Epithelial cell of alveolus of lung (primary cell): ENCODE results near the gene ZMYND15. TPM values are rescaled to one million over a fixed set of nuclear protein-coding genes. Genes with fewer than 3 reads are reported as not detected.

Source experiments
- total RNA-seq: library from RNA; depleted of rRNA; stranded (reverse); fragments of >200 nt; gene quantifications from 2 replicates; pipeline ENCODE4 v1.2.1, GENCODE V29; 2015

The ZMYND15 gene, protein sequence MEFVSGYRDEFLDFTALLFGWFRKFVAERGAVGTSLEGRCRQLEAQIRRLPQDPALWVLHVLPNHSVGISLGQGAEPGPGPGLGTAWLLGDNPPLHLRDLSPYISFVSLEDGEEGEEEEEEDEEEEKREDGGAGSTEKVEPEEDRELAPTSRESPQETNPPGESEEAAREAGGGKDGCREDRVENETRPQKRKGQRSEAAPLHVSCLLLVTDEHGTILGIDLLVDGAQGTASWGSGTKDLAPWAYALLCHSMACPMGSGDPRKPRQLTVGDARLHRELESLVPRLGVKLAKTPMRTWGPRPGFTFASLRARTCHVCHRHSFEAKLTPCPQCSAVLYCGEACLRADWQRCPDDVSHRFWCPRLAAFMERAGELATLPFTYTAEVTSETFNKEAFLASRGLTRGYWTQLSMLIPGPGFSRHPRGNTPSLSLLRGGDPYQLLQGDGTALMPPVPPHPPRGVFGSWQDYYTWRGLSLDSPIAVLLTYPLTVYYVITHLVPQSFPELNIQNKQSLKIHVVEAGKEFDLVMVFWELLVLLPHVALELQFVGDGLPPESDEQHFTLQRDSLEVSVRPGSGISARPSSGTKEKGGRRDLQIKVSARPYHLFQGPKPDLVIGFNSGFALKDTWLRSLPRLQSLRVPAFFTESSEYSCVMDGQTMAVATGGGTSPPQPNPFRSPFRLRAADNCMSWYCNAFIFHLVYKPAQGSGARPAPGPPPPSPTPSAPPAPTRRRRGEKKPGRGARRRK
- 0.72 TPM in 1 of 2 replicates, not detected in the other for total RNA-seq

DNA sequence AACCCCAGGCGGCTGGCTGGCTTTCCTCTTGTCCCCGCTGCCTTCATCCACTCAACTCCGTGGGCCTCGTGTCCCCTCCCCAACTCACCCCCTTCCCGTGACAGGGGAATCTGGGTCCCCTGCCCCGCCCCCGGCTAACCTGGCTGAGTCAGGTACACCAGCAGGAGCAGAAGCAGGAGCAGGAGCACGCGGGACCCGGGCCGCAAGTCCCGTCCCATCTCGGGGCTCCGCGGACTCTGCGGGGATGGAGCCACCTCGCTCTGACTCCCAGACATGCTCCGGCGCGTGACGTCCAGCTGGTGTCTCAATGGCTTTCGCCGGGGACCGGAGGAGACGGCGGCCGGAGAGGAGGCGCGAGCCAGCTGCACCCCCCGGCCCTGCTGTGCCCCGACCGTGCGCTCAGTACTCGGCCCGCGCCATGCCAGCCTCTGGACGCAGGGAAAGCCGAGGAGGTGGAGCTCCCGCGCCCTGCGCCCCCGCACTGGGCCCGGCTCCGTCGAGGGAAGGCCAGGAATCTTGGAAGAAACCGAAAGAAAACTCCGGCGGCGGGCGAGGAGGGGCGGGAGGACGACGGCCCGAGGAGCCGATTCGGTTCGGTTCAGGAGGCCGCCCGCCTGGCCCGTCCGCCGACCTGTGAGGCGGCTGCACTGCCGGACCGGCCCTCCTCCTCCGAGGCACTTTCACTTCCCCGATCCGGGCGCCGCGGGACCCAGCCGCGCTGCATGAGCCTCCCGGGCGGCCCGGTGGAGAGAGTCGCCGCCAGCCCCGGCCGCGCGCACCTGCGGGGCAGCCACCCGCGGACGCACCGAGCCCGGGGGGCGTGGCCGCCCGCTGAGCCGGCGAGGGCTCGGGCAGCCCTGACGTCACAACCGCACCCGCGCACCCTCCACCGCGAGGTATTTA is at the start of gene ZMYND15, which contains the start of gene CXCL16:
Gene ZMYND15, plus strand, starts transcription at position 712 of the 903 bp plus-strand sequence. CDS start 716 bp downstream, outside the sequence.
Gene CXCL16, minus strand, starts transcription at position 807 of the 903 bp plus-strand sequence. Its CDS starts 589 bp downstream, at position 218.

DNA sequence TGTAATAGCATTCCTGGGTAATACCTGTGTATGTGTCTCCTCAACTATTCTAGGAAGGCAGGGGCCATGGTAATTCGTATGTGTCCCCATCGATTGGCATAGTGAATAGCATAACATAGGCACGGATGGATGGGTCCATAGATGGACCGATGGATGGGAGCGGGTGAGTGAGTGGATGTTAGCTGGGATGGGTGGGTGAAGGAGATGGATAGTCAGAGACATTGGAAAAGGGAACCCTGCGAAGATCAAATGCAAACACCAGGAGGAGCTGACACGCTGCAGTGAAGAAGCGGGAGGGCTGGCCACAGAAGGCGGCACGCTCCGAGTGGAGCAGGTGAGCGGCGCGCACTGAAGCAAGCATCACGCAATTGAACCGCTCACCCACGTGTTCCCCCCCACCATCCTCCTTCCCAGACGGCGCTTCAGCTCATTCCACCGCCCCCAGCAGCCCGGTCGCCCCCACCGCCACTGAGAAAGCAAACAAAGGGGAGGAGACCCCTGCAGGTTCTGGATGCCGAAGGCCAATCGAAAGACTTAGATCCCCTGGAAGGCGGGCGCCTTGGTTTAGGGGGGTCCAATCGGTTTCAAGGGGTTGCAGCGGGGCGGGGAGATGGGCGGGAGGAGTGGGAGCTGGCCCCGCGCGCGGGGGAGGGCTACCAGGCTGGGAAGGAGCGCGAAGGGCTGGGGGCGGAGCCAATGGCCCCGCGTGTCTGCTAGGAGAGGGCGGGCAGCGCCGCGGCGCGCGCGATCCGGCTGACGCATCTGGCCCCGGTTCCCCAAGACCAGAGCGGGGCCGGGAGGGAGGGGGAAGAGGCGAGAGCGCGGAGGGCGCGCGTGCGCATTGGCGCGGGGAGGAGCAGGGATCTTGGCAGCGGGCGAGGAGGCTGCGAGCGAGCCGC is 29.6 kb upstream of the ZMYND15 start, which contains the start of gene ARRB2:
Gene ARRB2, plus strand, starts transcription at position 839 of the 899 bp plus-strand sequence. CDS start 90 bp downstream, outside the sequence.

DNA sequence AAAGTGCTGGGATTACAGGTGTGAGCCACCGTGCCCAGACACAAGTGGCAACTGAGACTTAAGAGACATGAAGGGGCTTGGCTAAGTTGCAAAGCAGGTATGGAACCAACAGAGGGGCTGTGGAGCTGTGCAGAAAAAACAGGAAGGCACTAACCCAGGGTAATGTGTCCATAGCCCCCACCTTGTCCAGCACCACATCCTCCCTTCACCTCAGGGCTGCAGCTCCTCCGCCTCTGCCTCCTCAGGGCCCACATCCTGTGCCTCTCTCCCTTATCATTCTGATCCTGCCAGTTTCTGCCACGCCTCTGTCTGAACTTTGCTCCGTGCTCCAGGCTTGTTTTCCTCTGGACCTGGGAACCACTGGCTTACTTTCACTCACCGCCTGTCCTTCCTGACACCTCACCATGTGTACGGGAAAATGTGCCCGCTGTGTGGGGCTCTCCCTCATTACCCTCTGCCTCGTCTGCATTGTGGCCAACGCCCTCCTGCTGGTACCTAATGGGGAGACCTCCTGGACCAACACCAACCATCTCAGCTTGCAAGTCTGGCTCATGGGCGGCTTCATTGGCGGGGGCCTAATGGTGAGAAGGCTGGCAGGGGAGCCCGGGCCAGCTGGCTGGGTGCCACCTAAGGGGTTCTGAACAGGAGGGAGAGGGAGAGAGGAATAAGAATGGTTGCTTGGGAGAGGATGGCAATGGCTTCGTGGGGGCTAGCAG is 32.0 kb downstream of the ZMYND15 start, which contains the start of gene TM4SF5:
Gene TM4SF5, plus strand, starts transcription at position 368 of the 716 bp plus-strand sequence. Its CDS starts 37 bp downstream, at position 405.

DNA sequence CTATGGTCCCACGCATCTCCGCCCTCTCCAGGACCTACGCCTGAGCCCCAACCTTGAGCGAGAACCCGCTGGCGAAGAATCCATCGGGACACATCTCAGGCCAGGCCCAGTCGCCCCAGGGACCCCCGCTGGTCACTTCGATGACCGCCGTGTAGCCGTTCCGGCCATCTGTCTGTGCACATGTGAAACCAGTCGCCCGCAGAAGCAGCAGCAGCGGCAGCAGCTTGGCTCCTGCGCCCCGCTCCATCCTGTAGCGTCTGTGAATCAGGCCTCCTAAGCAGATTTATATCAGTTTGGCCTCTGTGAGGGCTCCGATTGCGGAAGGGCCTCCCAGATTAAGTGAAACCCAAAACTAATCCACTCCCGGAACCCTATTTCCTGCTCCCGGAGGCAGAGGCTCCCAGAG is 46.5 kb downstream of the ZMYND15 start, which contains the start of gene VMO1:
Gene VMO1, minus strand, starts transcription at position 259 of the 406 bp plus-strand sequence. Its CDS starts 12 bp downstream, at position 247.

DNA sequence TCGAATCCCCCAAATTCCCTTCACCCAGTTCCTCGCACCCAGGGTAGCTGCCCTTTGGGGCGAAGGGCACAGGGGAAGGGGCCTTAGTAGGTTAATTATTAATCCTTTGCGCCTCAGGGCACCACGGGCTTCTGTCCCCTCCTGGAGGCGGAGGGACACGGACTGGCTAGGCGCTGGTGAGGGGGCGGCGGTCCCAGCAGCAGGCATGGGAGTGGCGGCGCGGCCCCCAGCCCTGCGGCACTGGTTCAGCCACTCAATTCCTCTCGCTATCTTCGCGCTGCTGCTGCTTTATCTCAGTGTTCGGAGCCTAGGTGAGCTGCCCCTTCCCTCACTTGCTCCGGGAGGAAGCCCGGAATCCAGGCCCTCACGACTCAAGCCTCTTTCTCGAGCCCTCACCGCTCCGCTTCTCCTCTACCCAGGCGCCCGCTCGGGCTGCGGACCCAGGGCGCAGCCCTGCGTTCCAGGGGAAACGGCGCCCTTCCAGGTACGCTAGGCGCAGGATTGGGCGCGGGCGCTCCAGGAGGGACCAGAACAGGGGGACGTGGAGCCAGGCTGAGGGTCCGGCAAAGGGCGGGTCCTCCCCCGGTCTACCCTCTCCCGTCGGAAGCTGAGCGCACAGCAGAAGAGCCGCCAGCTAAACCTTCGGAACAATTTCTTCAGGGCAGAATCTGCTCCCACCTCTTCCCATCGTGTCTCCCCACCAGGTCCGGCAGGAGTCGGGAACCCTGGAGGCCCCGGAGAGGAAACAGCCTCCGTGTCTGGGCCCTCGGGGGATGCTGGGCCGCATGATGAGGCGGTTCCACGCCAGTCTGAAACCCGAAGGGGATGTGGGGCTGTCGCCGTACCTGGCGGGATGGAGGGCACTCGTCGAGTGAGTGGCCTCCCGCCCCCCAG is 49.4 kb downstream of the ZMYND15 start, which contains the start of gene GLTPD2:
Gene GLTPD2, plus strand, starts transcription at position 158 of the 894 bp plus-strand sequence. Its CDS starts 48 bp downstream, at position 206.

Other genes starting within 250 kb of the ZMYND15 start
- gene SPNS2, start 241.0 kb upstream of the ZMYND15 start, total RNA-seq, result 0.26 TPM in 1 of 2 replicates, not detected in the other
- gene MYBBP1A, start 184.4 kb upstream of the ZMYND15 start, total RNA-seq, result 35.1 and 54.8 TPM in 2 replicates
- not detected in 2 replicates for gene GGT6, start 179.3 kb upstream of the ZMYND15 start, total RNA-seq
- under 0.01 and 10.9 TPM in 2 replicates for gene SMTNL2, start 155.3 kb upstream of the ZMYND15 start, total RNA-seq
- gene ALOX15, start 98.2 kb upstream of the ZMYND15 start, total RNA-seq, result 0.08 TPM in 1 of 2 replicates, not detected in the other
- gene PELP1, start 35.7 kb upstream of the ZMYND15 start, total RNA-seq, result 31.0 and 33.6 TPM in 2 replicates
- 8.4 and 14.3 TPM in 2 replicates for gene ARRB2, start 29.2 kb upstream of the ZMYND15 start, total RNA-seq
- 8.9 and 18.6 TPM in 2 replicates for gene MED11, start 8.4 kb upstream of the ZMYND15 start, total RNA-seq
- gene CXCL16, start 95 bp downstream of the ZMYND15 start, total RNA-seq, result 0.24 and 1.4 TPM in 2 replicates
- gene TM4SF5, start 32.1 kb downstream of the ZMYND15 start, total RNA-seq, result not detected in 2 replicates
- not detected in 2 replicates for gene VMO1, start 46.5 kb downstream of the ZMYND15 start, total RNA-seq
- not detected in 2 replicates for gene GLTPD2, start 49.1 kb downstream of the ZMYND15 start, total RNA-seq
- 133 and 309 TPM in 2 replicates for gene PSMB6, start 56.3 kb downstream of the ZMYND15 start, total RNA-seq
- gene PLD2, start 67.3 kb downstream of the ZMYND15 start, total RNA-seq, result 11.8 and 17.2 TPM in 2 replicates
- 17.5 and 26.3 TPM in 2 replicates for gene MINK1, start 93.5 kb downstream of the ZMYND15 start, total RNA-seq
- 0.80 and 7.0 TPM in 2 replicates for gene C17orf107, start 159.7 kb downstream of the ZMYND15 start, total RNA-seq
- gene CHRNE, start 163.3 kb downstream of the ZMYND15 start, total RNA-seq, result 0.39 TPM in 1 of 2 replicates, not detected in the other
- gene GP1BA, start 192.4 kb downstream of the ZMYND15 start, total RNA-seq, result not detected in 2 replicates
- gene SLC25A11, start 200.2 kb downstream of the ZMYND15 start, total RNA-seq, result 52.3 and 67.7 TPM in 2 replicates
- gene RNF167, start 200.4 kb downstream of the ZMYND15 start, total RNA-seq, result 42.0 and 53.0 TPM in 2 replicates
- gene PFN1, start 208.7 kb downstream of the ZMYND15 start, total RNA-seq, result 668 and 1,703 TPM in 2 replicates
- gene ENO3, start 211.3 kb downstream of the ZMYND15 start, total RNA-seq, result 2.6 and 17.2 TPM in 2 replicates
- 59.9 and 68.7 TPM in 2 replicates for gene SPAG7, start 228.0 kb downstream of the ZMYND15 start, total RNA-seq
- gene CAMTA2, start 247.8 kb downstream of the ZMYND15 start, total RNA-seq, result 8.9 and 20.3 TPM in 2 replicates